ENCODE results near the gene MAP3K9.
"Not testable (repeated sequence)": the region's sequence is repeated elsewhere in the genome, so short reads cannot be mapped to it uniquely, and the experiment has no call there.

The MAP3K9 gene

DNA sequence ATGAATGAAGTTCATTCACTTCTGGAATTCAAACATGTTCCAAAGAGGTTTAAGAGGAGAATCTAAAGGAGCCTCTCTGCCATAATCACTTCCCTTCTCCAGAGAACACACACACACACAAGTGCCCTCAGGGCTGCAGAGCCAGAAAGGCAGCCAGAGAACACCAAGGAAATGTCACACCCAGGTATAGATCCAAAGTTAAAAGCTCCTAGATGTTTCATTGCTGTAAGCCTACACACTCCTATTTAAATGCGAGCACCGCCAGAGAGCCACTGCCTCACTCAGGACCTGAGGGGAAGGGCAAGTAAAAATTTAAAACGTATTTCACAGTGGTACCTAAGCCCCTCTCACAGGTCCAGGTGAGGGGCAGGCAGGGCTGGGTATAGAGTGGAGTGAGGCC lies 85.2 kb downstream of the MAP3K9 start:
- no peak for DNase-seq (ENCODE audit: low read depth)

- no peak for DNase-seq (ENCODE audit: low read depth)
Measured at GRCh38 chr14:70723276-70723675, 86.0 kb downstream of the MAP3K9 start.

DNA sequence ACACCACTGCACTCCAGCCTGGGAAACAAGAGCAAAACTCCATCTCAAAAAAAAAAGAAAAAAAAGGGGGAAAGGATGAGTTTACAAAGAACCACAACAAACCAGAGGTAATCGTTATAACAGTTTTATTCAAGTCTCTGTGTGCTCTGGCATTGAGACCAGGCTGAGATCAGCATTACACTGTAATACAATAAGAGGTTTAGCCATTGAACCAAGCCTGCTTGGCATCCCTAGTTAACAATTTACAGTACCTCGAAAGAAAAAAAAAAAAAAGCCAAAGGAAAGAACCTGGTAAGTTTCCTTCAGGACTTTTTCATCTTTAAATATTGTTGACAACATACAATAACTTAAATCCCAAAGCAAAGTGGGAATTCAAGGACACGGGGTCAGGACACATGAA lies 86.9 kb downstream of the MAP3K9 start:
- DNase-seq (ENCODE audit: low read depth) = no peak

GRCh38 chr14:70721542-70721941 lies 87.8 kb downstream of the MAP3K9 start:
- DNase-seq (ENCODE audit: low read depth) = no peak

GRCh38 chr14:70718383-70719118 lies 90.8 kb downstream of the MAP3K9 start:
- DNase-seq (ENCODE audit: low read depth) = no peak

GRCh38 chr14:70716958-70717357 lies 92.4 kb downstream of the MAP3K9 start:
- DNase-seq (ENCODE audit: low read depth) = no peak

DNA sequence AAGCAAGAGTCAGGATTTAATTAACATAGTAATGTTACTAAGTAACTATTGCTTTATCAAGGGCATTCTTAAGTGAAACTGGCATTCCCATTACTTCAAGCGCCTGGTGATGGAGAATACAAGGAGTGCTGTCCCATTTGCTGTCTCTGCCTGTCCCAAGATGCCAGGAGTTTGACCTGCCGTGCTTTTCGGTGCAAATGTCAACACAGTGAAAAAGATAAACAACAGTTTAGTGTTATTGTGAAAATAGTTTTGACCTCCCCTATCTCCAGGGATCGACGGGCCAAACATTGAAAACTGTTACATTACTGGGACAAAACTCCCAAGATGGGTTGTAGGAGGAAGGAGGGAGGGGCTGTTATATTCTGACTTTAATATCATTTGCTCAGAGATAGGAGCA lies 92.8 kb downstream of the MAP3K9 start:
- no peak for DNase-seq (ENCODE audit: low read depth)

DNA sequence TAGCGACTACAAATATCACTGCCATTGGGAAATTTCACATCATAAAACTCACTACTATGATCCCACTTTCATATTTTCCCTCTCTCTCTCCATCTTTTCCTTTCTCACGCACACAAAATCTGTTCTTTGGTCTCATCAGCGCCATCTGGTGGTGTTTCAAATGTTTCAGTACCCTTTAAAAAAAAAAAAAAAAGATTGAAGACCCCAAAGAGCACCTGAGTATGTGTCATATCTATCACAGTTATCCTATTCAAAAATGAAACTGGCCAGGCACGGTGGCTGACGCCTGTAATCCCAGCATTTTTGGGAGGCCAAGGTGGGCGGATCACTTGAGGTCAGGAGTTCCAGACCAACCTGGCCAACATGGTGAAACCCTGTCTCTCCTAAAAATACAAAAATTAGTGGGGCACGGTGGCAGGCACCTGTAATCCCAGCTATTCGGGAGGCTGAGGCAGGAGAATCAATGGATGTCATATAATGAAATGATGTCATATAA lies 95.2 kb downstream of the MAP3K9 start:
- peak; percentile 6 for DNase-seq (ENCODE audit: low read depth)

DNA sequence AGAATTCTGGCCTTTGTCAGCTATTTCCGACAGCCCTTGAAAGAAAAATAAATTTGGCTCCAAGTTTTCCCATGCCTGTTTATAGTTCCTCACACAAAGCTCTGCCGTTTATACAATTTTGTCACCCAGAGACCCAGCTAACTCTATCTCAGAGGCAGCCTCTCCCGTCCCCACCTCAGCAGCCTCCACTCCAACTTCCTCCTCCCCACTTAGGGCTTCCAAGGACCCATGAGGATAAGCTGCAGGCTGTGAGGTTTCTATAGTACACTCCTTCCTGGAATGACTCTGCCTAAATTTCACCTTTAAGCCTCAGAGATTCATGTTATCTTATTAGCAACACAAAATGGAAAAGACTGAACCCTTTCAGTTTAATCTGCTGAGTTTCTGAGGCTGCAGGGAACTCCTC lies 95.8 kb downstream of the MAP3K9 start:
- DNase-seq (ENCODE audit: low read depth) = no peak

GRCh38 chr14:70713096-70713495 lies 96.2 kb downstream of the MAP3K9 start:
- DNase-seq (ENCODE audit: low read depth) = no peak

DNA sequence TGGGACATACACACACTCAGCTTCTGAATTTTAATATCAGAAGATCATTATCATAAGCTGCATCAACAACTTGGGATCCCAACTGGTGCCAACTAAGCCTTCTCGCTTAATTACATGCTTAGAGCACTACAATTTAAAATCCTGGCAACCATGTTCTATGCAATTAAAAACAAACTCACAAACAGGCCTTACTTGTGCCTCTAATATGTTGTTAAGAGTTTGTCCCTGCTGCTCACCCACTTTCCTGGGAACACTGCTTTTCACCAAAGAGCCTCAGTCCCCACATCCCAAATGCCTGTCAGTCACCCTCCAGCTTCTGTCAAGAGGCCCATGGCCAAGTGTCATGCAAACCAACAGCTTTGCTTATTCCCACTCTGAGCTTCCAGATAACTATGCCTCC lies 97.9 kb downstream of the MAP3K9 start:
- no peak for DNase-seq (ENCODE audit: low read depth)

DNA sequence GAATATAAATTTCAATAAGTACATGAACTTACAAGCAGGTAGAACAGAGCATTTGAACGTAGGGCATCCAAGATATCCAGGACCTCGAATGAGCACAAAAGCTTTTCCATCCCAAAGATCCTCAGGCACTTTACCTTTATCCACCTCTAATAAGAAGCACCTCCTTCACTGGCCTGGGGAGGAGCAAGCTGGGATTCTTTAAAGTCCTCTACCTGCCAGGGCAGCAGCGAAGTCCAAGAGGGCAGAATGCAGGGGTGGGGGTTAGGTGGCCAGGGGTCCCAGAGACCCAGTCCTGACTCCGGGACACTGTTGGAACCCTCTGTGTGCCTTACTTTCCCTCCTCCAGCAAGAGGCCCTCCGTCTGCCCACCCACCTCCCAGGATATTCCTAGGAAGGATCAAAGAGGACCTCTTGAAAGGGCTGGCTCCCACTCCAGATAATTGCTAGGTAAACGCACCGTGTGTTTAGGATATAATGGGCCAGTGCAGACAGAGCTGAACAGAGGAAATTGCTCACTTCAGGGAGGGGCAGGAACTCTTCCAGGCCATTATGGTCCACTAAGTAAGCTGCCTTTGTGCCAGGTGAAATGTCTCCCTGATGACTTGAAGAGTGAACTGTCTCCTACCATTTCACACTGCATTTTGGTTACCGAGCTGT lies 99.5 kb downstream of the MAP3K9 start:
- no peak for DNase-seq (ENCODE audit: low read depth)

GRCh38 chr14:70708717-70709570 lies 100.4 kb downstream of the MAP3K9 start:
- DNase-seq (ENCODE audit: low read depth) = no peak

DNA sequence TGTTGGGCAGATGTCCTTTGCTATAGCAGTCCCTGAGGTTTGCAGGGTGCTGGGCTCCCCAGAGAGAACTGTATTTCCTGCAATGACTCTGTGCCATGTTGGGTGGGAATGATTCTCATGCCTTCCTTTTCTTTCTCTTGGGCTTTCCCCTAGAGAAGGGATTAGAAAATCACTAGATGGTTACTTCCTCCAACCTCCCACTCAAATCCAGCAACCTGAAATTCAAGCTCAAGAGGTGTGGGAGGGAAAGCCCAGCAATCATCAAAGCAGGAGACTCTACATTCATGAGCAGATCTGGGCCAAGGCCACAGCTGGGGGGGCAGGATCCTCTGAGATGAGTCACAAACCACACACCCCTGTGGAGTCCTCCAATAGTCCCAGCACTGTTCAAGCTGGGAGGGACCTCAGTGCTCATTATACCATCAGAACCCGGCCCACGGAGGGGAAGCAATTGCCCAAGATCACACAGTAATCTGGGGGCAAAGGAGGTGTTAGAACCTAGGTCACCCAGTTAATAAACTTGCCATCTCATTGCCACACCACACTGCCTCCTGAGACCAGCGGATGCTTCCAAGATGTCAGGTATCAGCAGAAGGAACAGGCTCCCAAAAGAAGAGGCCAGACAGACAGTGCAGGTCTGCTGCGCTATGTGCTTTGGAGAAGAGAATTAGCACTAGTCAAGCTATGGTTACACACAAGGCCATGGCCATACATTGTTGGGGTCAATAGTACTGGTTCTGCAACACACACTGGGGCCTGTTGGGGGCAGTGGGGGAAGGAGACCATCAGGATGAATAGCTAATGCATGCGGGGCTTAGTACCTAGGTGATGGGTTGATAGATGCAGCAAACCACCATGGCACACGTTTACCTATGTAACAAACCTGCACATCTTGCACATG lies 101.9 kb downstream of the MAP3K9 start:
- DNase-seq (ENCODE audit: low read depth) = no peak

DNA sequence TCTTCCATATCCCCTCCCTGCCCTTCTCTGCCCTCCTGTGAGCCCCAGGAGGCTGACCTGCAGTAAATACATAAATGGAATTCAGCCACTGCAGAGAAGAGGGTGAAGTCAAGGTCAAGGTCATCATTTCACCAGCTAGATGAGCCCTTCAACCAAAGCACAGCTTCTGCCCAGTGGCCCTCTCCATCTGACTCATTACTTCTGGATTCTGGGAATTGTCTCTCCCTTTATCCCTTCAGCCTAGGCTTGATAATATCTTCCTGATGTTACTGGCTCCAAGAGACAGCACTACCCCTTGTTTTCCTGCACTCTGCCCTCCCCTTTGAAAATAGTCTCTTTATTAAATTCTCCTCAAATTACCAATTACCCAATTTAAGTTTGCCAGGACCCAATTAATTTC lies 103.1 kb downstream of the MAP3K9 start:
- DNase-seq (ENCODE audit: low read depth) = no peak

DNA sequence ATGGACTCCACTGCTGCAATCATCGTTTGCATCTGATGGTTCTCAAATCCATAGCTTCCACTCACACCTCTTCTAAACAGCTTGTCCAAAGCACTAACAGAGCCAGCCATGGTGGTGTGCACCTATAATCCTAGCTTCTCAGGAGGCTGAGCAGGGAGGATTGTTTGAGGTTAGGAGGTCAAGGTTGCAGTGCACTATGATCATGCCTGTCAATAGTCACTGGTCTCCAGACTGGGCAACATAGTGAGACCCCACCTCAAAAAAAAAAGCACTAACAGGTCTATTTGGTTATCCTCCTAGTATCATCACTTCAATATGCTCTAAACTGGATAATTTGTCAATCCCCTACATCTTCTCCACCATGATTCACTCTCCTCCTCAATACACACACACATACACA lies 104.4 kb downstream of the MAP3K9 start:
- no peak for DNase-seq (ENCODE audit: low read depth)

DNA sequence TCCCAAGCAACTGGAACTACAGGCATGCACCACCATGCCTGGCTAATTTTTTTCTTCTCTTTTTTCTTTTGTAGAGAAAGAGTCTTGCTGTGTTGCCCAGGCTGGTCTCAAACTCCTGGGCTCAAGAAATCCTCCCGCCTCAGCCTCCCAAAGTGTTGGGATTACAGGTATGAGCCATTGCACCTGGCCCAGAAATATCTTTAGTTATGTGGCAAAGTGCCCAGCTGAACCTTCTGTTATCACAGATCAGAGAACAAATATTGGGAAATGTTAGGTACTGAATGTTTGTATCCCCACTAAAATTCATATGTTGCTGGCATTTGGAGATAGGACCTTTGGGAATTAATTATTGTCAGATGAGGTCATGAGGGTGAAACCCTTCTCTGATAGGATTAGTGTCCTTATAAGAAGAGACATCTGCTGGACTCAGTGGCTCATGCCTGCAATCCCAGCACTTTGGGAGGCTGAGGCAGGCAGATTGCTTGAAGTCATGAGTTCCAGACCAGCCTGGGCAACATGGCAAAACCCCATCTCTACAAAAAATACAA lies 105.6 kb downstream of the MAP3K9 start:
- not testable (repeated sequence) for DNase-seq (ENCODE audit: low read depth)

GRCh38 chr14:70702161-70702560 lies 107.2 kb downstream of the MAP3K9 start:
- DNase-seq (ENCODE audit: low read depth) = no peak

DNA sequence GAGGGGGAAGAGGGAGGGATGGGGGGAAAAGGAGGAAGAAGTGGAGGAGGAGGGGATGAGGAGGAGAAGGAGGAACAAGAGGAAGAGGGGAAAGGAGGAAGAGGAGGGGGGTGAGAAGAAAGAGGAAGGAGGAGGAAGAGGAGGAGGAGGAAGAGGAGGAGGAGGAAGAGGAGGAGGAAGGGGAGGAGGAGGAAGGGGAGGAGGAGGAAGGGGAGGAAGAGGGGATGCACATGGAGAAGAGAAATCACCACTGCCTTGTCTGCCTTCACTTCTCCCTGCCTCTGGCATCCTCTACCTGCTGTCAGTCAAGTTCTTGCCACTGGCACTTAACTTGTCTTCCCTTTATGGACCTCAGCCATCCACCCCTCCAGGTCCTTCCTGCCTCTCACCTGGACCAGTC lies 107.7 kb downstream of the MAP3K9 start:
- no peak for DNase-seq (ENCODE audit: low read depth)

GRCh38 chr14:70700955-70701585 lies 108.2 kb downstream of the MAP3K9 start:
- DNase-seq (ENCODE audit: low read depth) = no peak

DNA sequence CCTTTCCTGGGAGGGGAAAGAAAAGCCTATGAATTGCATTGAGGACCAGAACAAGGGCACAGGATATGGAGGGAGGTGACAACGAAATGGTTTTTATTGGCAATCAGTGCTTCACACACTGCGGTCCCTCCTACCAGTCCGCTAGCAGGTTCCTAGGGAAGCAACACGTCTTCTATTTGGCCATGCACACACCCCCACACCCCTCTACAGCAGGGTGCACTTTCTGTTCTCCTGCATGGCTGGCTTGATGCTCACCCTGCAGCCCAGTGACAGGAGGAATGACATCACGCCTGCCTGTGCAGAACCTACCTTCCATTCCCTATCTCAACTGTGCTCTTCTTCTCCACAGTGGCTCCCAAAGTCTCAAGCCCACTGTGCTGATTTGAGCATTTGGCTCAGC lies 109.7 kb downstream of the MAP3K9 start:
- no peak for DNase-seq (ENCODE audit: low read depth)

Measured in activated T-helper 9 cell treated with anti-CD3 and anti-CD28 coated beads, Interleukin-2, amount 50 U/mL, for 16 hours (primary cell).